Body of pancreas (tissue), 4 donors: ENCODE results near the gene CNGB1.

ENCODE experiments used
- CTCF ChIP-seq, 7 experiments: fragments of 450-650 bp in 4 of 7; fragments of 200-600 bp in 3 of 7; sonication (generic) in 3 of 7; IDR thresholded peaks; one replicate each; pipeline ENCODE4 v1.5.1; 2016 to 2019; ENCODE audit warnings: antibody characterized with exemption in 7 of 7
- POLR2A ChIP-seq, 3 donors: fragments of 450-650 bp; IDR thresholded peaks; one replicate each; pipeline ENCODE4 v1.6.1; 2016; ENCODE audit warnings: antibody characterized with exemption in 3 of 3, mild to moderate bottlenecking in 2 of 3

- TF ChIP-seq POLR2A (IDR thresholded peaks at IDR 0.05) (no peak), CTCF (IDR thresholded peaks at IDR 0.05) (no peak)
Measured at GRCh38 chr16:57865746-57866528, 105.0 kb downstream of the CNGB1 start.
